Activated B cell treated with CpG ODN at 0.5 μM for 24 hours (primary cell): Measurements from ENCODE around the gene RECQL5. TPM values are rescaled to one million over a fixed set of nuclear protein-coding genes. Genes with fewer than 3 reads are reported as not detected.
A peak's percentile ranks its signal among the peaks of the same experiment; 100 is the strongest.

ENCODE experiments used
- ATAC-seq: fragments of 200-7000 bp; cut with Tn5 transposase; one replicate; pipeline ENCODE4 v1.10.0; 2021; ENCODE audit warnings: low read depth, mild to moderate bottlenecking, moderate library complexity
- CTCF ChIA-PET: fragments of 350-600 bp; sonication (Branson Sonifier 250); formaldehyde crosslinking; loops from one replicate; lab custom pipeline; 2021; ENCODE audit warnings: antibody characterized with exemption; lab: Charles Lee
- POLR2A ChIA-PET: fragments of 350-600 bp; sonication (Branson Sonifier 250); formaldehyde crosslinking; loops from one replicate; lab custom pipeline; 2021; ENCODE audit warnings: antibody characterized with exemption; lab: Charles Lee
- DNase-seq: peaks from one replicate; pipeline ENCODE4 v3.0.0; 2022
- H3K27ac Mint-ChIP-seq: one replicate; pipeline ENCODE4 v1.8.0; 2020; ENCODE audit warnings: mixed read lengths
- H3K27me3 Mint-ChIP-seq: one replicate; pipeline ENCODE4 v1.8.0; 2021; ENCODE audit warnings: mixed read lengths
- H3K36me3 Mint-ChIP-seq: one replicate; pipeline ENCODE4 v1.8.0; 2021; ENCODE audit warnings: low read depth, mixed read lengths
- H3K4me1 Mint-ChIP-seq: one replicate; pipeline ENCODE4 v1.8.0; 2021; ENCODE audit warnings: mixed read lengths
- H3K4me3 Mint-ChIP-seq: one replicate; pipeline ENCODE4 v1.8.0; 2020; ENCODE audit warnings: mild to moderate bottlenecking, mixed read lengths
- H3K9me3 Mint-ChIP-seq: one replicate; pipeline ENCODE4 v1.8.0; 2020; ENCODE audit warnings: mixed read lengths
- CTCF ChIP-seq: fragments of 200-600 bp; IDR thresholded peaks from one replicate; pipeline ENCODE4 v1.8.0; 2022; ENCODE audit warnings: antibody characterized with exemption, mild to moderate bottlenecking
- intact Hi-C: fragments of 100-400 bp; cut with micrococcal nuclease; formaldehyde crosslinking; loops from one replicate; pipeline ENCODE4 v1.15.1; 2024
- total RNA-seq: library from RNA; stranded (reverse); gene quantifications from 2 replicates; pipeline ENCODE4 v1.2.3, GENCODE V29; 2022

Gene RECQL5
- total RNA-seq, 1 donor from 2014 or later, result 65.4 TPM

GRCh38 chr17:75649687-75650086 is 17.3 kb downstream of the RECQL5 start:
- H3K9me3 Mint-ChIP-seq, result no peaks in the 10 kb centered on the region
- no peak overlapping the region for H3K4me3 Mint-ChIP-seq
- H3K27ac Mint-ChIP-seq, result no peak overlapping the region
- CTCF ChIA-PET, result interaction anchor here (1.2 to 7.0 kb wide), 2 partner anchors 15 to 17 kb away, joined by 3 to 72 read pairs; partner anchors contain the start of gene SMIM5
- POLR2A ChIA-PET, result interaction anchor here (0.6 kb wide), 1 partner anchor 720 kb away, joined by 3 read pairs; no protein-coding TSS in a partner anchor
- TF ChIP-seq CTCF, result no peak
- intact Hi-C loops, result no loop called here
- H3K36me3 Mint-ChIP-seq, result peaks cover 53% of the 10 kb centered on the region
- H3K4me1 Mint-ChIP-seq, result peaks cover 22% of the 10 kb centered on the region
- ATAC-seq (no peak), DNase-seq (no peak)
- no peaks in the 10 kb centered on the region for H3K27me3 Mint-ChIP-seq

- H3K27ac Mint-ChIP-seq, result no peak overlapping the region
- DNase-seq, result no peak
- H3K36me3 Mint-ChIP-seq, result peaks cover 42% of the 10 kb centered on the region
- ChIA-PET CTCF (interaction anchor here (4.5 kb wide), 1 partner anchor 15 kb away, joined by 34 read pairs; the partner anchor contains the start of gene SMIM5), POLR2A (no interaction called here)
- intact Hi-C loops, result no loop called here
- no peaks in the 10 kb centered on the region for H3K9me3 Mint-ChIP-seq
- peaks cover 18% of the 10 kb centered on the region for H3K4me1 Mint-ChIP-seq
- no peak for TF ChIP-seq CTCF
- no peaks in the 10 kb centered on the region for H3K27me3 Mint-ChIP-seq
- no peak overlapping the region for H3K4me3 Mint-ChIP-seq
- ATAC-seq, result no peak
Observed at GRCh38 chr17:75647921-75648320, 19.0 kb downstream of the RECQL5 start.

- DNase-seq (no peak), ATAC-seq (no peak)
- no peak for TF ChIP-seq CTCF
- Mint-ChIP-seq H3K9me3 (no peaks in the 10 kb centered on the region), H3K4me1 (peaks cover 15% of the 10 kb centered on the region), H3K4me3 (no peak overlapping the region), H3K27ac (no peak overlapping the region), H3K36me3 (peaks cover 40% of the 10 kb centered on the region), H3K27me3 (no peaks in the 10 kb centered on the region)
- CTCF ChIA-PET, result interaction anchor here (4.5 kb wide), 1 partner anchor 14 kb away, joined by 34 read pairs; the partner anchor contains the start of gene SMIM5
- POLR2A ChIA-PET, result interaction anchor here (1.3 to 2.1 kb wide), 4 partner anchors 9 to 19 kb away, joined by 6 to 10 read pairs (median 7); partner anchors contain the start of genes RECQL5, SAP30BP and SMIM5
- intact Hi-C loops, result no loop called here
Observed at GRCh38 chr17:75647061-75647460, 19.9 kb downstream of the RECQL5 start.

GRCh38 chr17:75646638-75646992 is 20.3 kb downstream of the RECQL5 start:
- intact Hi-C loops, result no loop called here
- ATAC-seq (peak; percentile 19), DNase-seq (no peak)
- TF ChIP-seq CTCF, result no peak
- Mint-ChIP-seq H3K9me3 (no peaks in the 10 kb centered on the region), H3K27ac (peak overlapping the region; percentile 84), H3K4me1 (peaks cover 15% of the 10 kb centered on the region), H3K4me3 (no peak overlapping the region), H3K36me3 (peaks cover 42% of the 10 kb centered on the region), H3K27me3 (no peaks in the 10 kb centered on the region)
- ChIA-PET CTCF (interaction anchor here (1.0 to 4.5 kb wide), 2 partner anchors 13 to 103 kb away, joined by 3 to 34 read pairs; partner anchors contain the start of gene SMIM5), POLR2A (interaction anchor here (0.5 to 2.4 kb wide), 7 partner anchors 10 to 301 kb away, joined by 4 to 10 read pairs (median 6); partner anchors contain the start of genes RECQL5, SAP30BP and SMIM5)

- no peak for TF ChIP-seq CTCF
- peaks cover 15% of the 10 kb centered on the region for H3K4me1 Mint-ChIP-seq
- H3K9me3 Mint-ChIP-seq, result no peaks in the 10 kb centered on the region
- H3K36me3 Mint-ChIP-seq, result peaks cover 39% of the 10 kb centered on the region
- intact Hi-C loops, result no loop called here
- POLR2A ChIA-PET, result interaction anchor here (0.5 to 2.4 kb wide), 8 partner anchors 10 to 300 kb away, joined by 4 to 10 read pairs (median 6); partner anchors contain the start of genes RECQL5, SAP30BP and SMIM5
- peak; percentile 45 for DNase-seq
- H3K27ac Mint-ChIP-seq, result peak overlapping the region; percentile 84
- H3K4me3 Mint-ChIP-seq, result peak overlapping the region; percentile 69
- ATAC-seq, result peak; percentile 98
- CTCF ChIA-PET, result interaction anchor here (1.0 to 4.5 kb wide), 6 partner anchors 10 to 104 kb away, joined by 3 to 34 read pairs (median 3); partner anchors contain the start of gene SMIM5
- no peaks in the 10 kb centered on the region for H3K27me3 Mint-ChIP-seq
Observed at GRCh38 chr17:75645889-75646637, 20.9 kb downstream of the RECQL5 start.
